Heart left ventricle (tissue), 16 donors: ENCODE results near the gene KCNMA1. TPM values are rescaled to one million over a fixed set of nuclear protein-coding genes. Genes with fewer than 3 reads are reported as not detected.

Experiments used
- ATAC-seq, 4 donors: fragments of 200-7000 bp; cut with Tn5 transposase; one replicate each; pipeline ENCODE4 v1.9.1; 2020 to 2022; ENCODE audit warnings: moderate library complexity in 4 of 4, mild to moderate bottlenecking in 3 of 4, moderate number of reproducible peaks in 1 of 4
- DNase-seq, 5 donors: peaks; one replicate each; pipeline ENCODE4 v3.0.0-alpha.2; 2020
- H3K27ac ChIP-seq, 12 donors: fragments of 200-600 bp; sonication (generic) in 4 of 12; one replicate each; pipeline versions ENCODE4 v1.5.0 to v1.8.0; 2016 to 2022; ENCODE audit warnings: mild to moderate bottlenecking in 2 of 12
- H3K27me3 ChIP-seq, 9 donors: fragments of 200-600 bp; sonication (generic) in 2 of 9; one replicate each; pipeline versions ENCODE4 v1.5.1 to v1.8.0; 2016 to 2022; ENCODE audit warnings: mild to moderate bottlenecking in 3 of 9
- H3K36me3 ChIP-seq, 9 donors: fragments of 200-600 bp; sonication (generic) in 2 of 9; one replicate each; pipeline versions ENCODE4 v1.5.0 to v1.8.0; 2018 to 2022; ENCODE audit warnings: mild to moderate bottlenecking in 2 of 9
- H3K4me1 ChIP-seq, 12 donors: fragments of 200-600 bp; sonication (generic) in 4 of 12; one replicate each; pipeline versions ENCODE4 v1.5.0 to v1.8.0; 2016 to 2022; ENCODE audit warnings: mild to moderate bottlenecking in 3 of 12
- H3K4me3 ChIP-seq, 12 donors: fragments of 200-600 bp; sonication (generic) in 4 of 12; one replicate each; pipeline versions ENCODE4 v1.5.0 to v1.8.0; 2017 to 2022; ENCODE audit warnings: mild to moderate bottlenecking in 9 of 12, moderate library complexity in 4 of 12
- H3K9me3 ChIP-seq, 12 donors: fragments of 200-600 bp; sonication (generic) in 4 of 12; one replicate each; pipeline versions ENCODE4 v1.5.0 to v1.8.0; 2016 to 2022; ENCODE audit warnings: mild to moderate bottlenecking in 1 of 12
- POLR2A ChIP-seq, 2 donors: fragments of 450-650 bp; IDR thresholded peaks; one replicate each; pipeline ENCODE4 v1.6.1; 2017; ENCODE audit warnings: antibody characterized with exemption in 2 of 2, mild to moderate bottlenecking in 2 of 2, moderate library complexity in 2 of 2
- WGBS, 4 donors: extraction: QIAGEN DNeasy Blood & Tissue Kit in 2 of 4; methylation state at CpG; one replicate each; pipeline versions ENCODE4 v1.1.5 to v1.1.7; 2013 to 2018; 5-methylcytosine and 5-hydroxymethylcytosine counted together
- intact Hi-C, 10 donors: fragments of 100-400 bp; cut with DNase I; formaldehyde crosslinking; loops; one replicate each; pipeline versions ENCODE4 v1.11.1 to v1.14.2; 2022
- polyA plus RNA-seq, 2 donors: library from polyadenylated mRNA; stranded (reverse); fragments of 200-250 nt; gene quantifications; one replicate each; pipeline ENCODE4 v1.2.3, GENCODE V29; 2013
- total RNA-seq, 9 donors: library from RNA; depleted of rRNA in 2 of 9; stranded (reverse); fragments of >200 nt in 2 of 9; fragmentation: NEBNext Ultra II Directional in 3 of 9; extraction: Animal tissue kit (Norgen Biotek cat#: 25700) in 3 of 9; gene quantifications; one replicate each; pipeline versions ENCODE4 v1.1.0 to v1.2.4, GENCODE V29; 2016 to 2023
- TF ChIP-seq, protein P1 (sequence below), 12 donors: fragments of 200-600 bp; sonication (generic) in 4 of 12; IDR thresholded peaks; one replicate each; pipeline versions ENCODE4 v1.5.0 to v1.8.0; 2018 to 2022; ENCODE audit warnings: antibody characterized with exemption in 12 of 12, mild to moderate bottlenecking in 5 of 12
- donor health status: ischemic (EF 13 %, LVEDD 7.1; RV severe dilation, severe dysfunction).
- donor health status: healthy with polysubstance abuse.
- donor health status: DM: no; HTN: yes; CAD: no.
- donor health status: DM: no; HTN: no; CAD: no.
- donor health status: ischemic (EF 25% LVEDD 6.9; RV normal size, moderate dysfunction).
- donor health status: ischemic (EF 25% LVEDD 5.7; RV mildly dilated, moderate dysfunction).
- donor health status: healthy.
- donor health status: DM: yes; HTN: yes; CAD: no.
- donor health status: ischemic (EF 35%, LVEDD 5.7; RV mildly dilated, moderate dysfunction).
- donor health status: nonischemic (EF 11% LVEDD 7.7; RV severe dilation, severe dysfunction).
- donor health status: DM: yes; HTN: yes; CAD: no.
- donor health status: PGD.
- donor health status: ischemic (EF 29% LVEDD 5.4; RV normal size, mild dysfunction).
- donor health status: nonischemic (EF 23%, LVEDD 6.1; RV moderate dilation, normal function).

The KCNMA1 gene
- total and polyA plus RNA-seq, 11 donors: 0.39 to 8.7 (median 1.7) TPM

GRCh38 chr10:77444041-77444440 lies 193.6 kb downstream of the KCNMA1 start:
- no peak for TF ChIP-seq POLR2A (IDR thresholded peaks at IDR 0.05)
- TF ChIP-seq, protein P1, sequence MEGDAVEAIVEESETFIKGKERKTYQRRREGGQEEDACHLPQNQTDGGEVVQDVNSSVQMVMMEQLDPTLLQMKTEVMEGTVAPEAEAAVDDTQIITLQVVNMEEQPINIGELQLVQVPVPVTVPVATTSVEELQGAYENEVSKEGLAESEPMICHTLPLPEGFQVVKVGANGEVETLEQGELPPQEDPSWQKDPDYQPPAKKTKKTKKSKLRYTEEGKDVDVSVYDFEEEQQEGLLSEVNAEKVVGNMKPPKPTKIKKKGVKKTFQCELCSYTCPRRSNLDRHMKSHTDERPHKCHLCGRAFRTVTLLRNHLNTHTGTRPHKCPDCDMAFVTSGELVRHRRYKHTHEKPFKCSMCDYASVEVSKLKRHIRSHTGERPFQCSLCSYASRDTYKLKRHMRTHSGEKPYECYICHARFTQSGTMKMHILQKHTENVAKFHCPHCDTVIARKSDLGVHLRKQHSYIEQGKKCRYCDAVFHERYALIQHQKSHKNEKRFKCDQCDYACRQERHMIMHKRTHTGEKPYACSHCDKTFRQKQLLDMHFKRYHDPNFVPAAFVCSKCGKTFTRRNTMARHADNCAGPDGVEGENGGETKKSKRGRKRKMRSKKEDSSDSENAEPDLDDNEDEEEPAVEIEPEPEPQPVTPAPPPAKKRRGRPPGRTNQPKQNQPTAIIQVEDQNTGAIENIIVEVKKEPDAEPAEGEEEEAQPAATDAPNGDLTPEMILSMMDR (IDR thresholded peaks at IDR 0.05): no peak
- no peaks in the 10 kb centered on the region for H3K4me1 ChIP-seq

GRCh38 chr10:77442699-77443189 lies 194.9 kb downstream of the KCNMA1 start:
- H3K27ac ChIP-seq: no peak overlapping the region
- 56 to 67% (median 63%) methylated on average over 6 of the region's 6 CpGs for WGBS, 4 donors
- intact Hi-C loops: no loop called here
- no peaks in the 10 kb centered on the region for H3K4me1 ChIP-seq
- H3K36me3 ChIP-seq: no peaks in the 10 kb centered on the region
- peaks cover 0 to 15% (median 0%) of the 10 kb centered on the region in 9 donors for H3K27me3 ChIP-seq
- ATAC-seq (no peak), DNase-seq (no peak)
- H3K9me3 ChIP-seq: no peaks in the 10 kb centered on the region
- no peak overlapping the region for H3K4me3 ChIP-seq
- TF ChIP-seq POLR2A (IDR thresholded peaks at IDR 0.05): no peak
- TF ChIP-seq, protein P1 (IDR thresholded peaks at IDR 0.05): no peak

More at GRCh38 chr10:77444041-77444440, 193.6 kb downstream of the KCNMA1 start:
- Histone ChIP-seq H3K36me3 (no peaks in the 10 kb centered on the region), H3K27me3 (peaks cover 0 to 15% (median 0%) of the 10 kb centered on the region in 9 donors), H3K27ac (no peak overlapping the region), H3K4me3 (no peak overlapping the region), H3K9me3 (no peaks in the 10 kb centered on the region)
- DNase-seq: no peak
- WGBS, 4 donors: 56 to 72% (median 64%) methylated on average over 2 of the region's 2 CpGs
- intact Hi-C loops: no loop called here
- ATAC-seq: no peak

DNA sequence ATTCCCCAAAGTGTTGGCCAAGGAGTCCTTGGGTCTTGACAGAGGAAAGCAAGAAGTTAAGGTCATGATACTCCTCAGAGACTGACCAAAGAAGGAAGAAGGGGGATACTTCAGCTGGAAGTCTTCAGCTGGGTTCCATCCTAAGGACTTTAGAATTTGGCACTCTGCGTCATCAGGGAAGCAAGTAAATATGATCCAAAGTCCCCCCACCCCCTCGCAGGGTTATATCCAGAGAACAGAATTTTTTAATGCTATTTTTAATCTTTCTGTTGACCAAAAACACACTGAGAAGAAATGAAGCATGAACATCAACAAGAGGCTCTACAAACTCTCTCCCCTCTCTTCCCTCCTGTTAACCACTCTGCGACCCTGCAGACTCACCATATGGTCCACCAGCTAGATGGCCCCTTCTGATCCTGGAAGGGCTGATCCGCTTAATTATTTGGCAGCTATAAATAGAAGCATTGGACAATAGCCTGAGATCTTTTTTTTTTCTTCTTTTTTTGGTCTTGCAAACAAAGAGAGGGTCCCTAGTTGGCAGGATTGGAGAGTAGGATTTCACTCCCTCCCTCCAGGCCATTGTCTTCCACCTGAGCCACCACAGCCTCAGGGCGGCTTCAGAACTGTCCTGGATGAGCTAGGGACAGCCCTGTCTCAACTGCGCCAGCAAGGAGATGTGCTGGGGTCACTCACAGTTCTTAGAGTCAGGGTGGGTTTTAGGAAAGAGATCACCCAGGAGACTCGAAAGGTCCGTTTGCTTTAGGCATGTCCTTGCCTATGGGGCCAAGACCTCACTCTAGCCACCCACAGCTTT lies 196.0 kb downstream of the KCNMA1 start:
- WGBS, 4 donors: 64 to 76% (median 74%) methylated on average over 8 of the region's 8 CpGs
- H3K27ac ChIP-seq: no peak overlapping the region
- peaks cover 0 to 15% (median 0%) of the 10 kb centered on the region in 9 donors for H3K27me3 ChIP-seq
- no peak for TF ChIP-seq POLR2A (IDR thresholded peaks at IDR 0.05)
- TF ChIP-seq, protein P1 (IDR thresholded peaks at IDR 0.05): no peak
- H3K9me3 ChIP-seq: no peaks in the 10 kb centered on the region
- H3K4me3 ChIP-seq: no peak overlapping the region
- DNase-seq (no peak), ATAC-seq (no peak)
- intact Hi-C loops: no loop called here
- H3K4me1 ChIP-seq: no peaks in the 10 kb centered on the region
- H3K36me3 ChIP-seq: no peaks in the 10 kb centered on the region

DNA sequence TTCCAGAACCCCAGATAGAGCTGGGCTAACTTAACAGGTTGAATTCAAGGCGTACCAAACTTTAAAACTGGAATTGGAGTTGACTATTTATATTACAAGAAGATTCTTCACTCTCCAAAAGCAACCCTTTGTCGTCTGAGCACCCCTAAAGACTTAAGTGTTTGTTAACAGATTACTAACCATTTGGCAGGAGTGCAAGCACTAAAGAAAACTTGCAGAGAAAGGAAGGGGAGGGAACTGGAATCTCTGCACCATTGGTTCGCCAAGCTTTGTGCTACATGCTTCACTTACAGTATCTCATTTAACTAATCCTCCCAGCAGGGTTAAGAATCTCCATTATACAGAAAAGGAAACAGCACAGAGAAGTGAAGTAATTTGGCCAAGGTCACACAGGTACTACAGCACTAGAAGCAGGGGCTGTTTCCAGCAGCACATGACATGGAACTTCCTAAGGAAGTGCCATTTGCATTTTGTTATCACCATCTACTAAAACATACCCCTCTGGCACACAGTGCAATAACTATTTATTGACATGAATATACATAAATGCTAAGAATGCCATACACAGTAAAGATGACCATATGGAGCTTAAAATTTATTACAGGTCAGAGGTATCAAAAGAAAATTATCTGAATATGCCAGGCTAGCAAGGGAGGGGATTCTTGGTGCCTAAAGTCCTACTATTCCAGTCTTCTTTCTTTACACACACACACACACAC lies 201.2 kb downstream of the KCNMA1 start:
- Histone ChIP-seq H3K36me3 (no peaks in the 10 kb centered on the region), H3K4me3 (no peak overlapping the region), H3K4me1 (no peaks in the 10 kb centered on the region), H3K9me3 (no peaks in the 10 kb centered on the region), H3K27ac (no peak overlapping the region), H3K27me3 (no peaks in the 10 kb centered on the region)
- ATAC-seq (no peak), DNase-seq (no peak)
- TF ChIP-seq POLR2A (IDR thresholded peaks at IDR 0.05): no peak
- TF ChIP-seq, protein P1 (IDR thresholded peaks at IDR 0.05): no peak
- WGBS, 4 donors: 62 to 77% (median 68%) methylated on average over 3 of the region's 3 CpGs
- intact Hi-C loops: no loop called here
